GM23338 (cell line): ENCODE data around the gene MOB2. TPM values are rescaled to one million over a fixed set of nuclear protein-coding genes. Genes with fewer than 3 reads are reported as not detected.

ENCODE experiments used
- ATAC-seq: fragments of 200-7000 bp; cut with Tn5 transposase; 3 replicates; pipeline ENCODE4 v1.9.1; 2020
- DNase-seq: peaks from one replicate; pipeline ENCODE4 v3.0.0-alpha.2; 2015; ENCODE audit warnings: low spot score
- H2AFZ ChIP-seq: fragments of 200-600 bp; sonication (generic); 2 replicates; pipeline ENCODE4 v1.8.0; 2016; ENCODE audit warnings: antibody characterized with exemption, mild to moderate bottlenecking, moderate library complexity
- H3F3A ChIP-seq: fragments of 200-600 bp; sonication (generic); replicated peaks from 2 replicates; pipeline ENCODE4 v1.8.0; 2017; ENCODE audit warnings: antibody characterized with exemption, mixed run types, low read depth
- H3K27ac ChIP-seq: fragments of 200-600 bp; sonication (generic); 2 replicates; pipeline ENCODE4 v1.6.1; 2016; ENCODE audit warnings: low read depth
- H3K27me3 ChIP-seq: fragments of 200-600 bp; sonication (generic); 2 replicates; pipeline ENCODE4 v1.8.0; 2016; ENCODE audit warnings: mild to moderate bottlenecking, mixed run types, moderate library complexity; ENCODE audit not compliant: insufficient read depth
- H3K36me3 ChIP-seq: fragments of 200-600 bp; sonication (generic); 2 replicates; pipeline ENCODE4 v1.8.0; 2016; ENCODE audit warnings: mild to moderate bottlenecking; ENCODE audit not compliant: insufficient read depth
- H3K4me1 ChIP-seq: fragments of 200-600 bp; sonication (generic); 2 replicates; pipeline ENCODE4 v1.8.0; 2016; ENCODE audit warnings: mild to moderate bottlenecking, moderate library complexity; ENCODE audit not compliant: insufficient read depth
- H3K4me2 ChIP-seq: fragments of 200-600 bp; sonication (generic); 2 replicates; pipeline ENCODE4 v1.7.1; 2017; ENCODE audit warnings: mixed run types
- H3K4me3 ChIP-seq: fragments of 200-600 bp; sonication (generic); 2 replicates; pipeline ENCODE4 v1.6.1; 2016; ENCODE audit warnings: mixed run types
- H3K79me2 ChIP-seq: fragments of 200-600 bp; sonication (generic); replicated peaks from 2 replicates; pipeline ENCODE4 v1.8.0; 2017; ENCODE audit warnings: mild to moderate bottlenecking; ENCODE audit not compliant: insufficient read depth
- H3K9me2 ChIP-seq: fragments of 200-600 bp; sonication (generic); 2 replicates; pipeline ENCODE4 v1.8.0; 2017; ENCODE audit not compliant: insufficient read depth
- H4K20me1 ChIP-seq: fragments of 200-600 bp; sonication (generic); replicated peaks from 2 replicates; pipeline ENCODE4 v1.8.0; 2017; ENCODE audit warnings: mild to moderate bottlenecking; ENCODE audit not compliant: insufficient read depth
- H3K27ac Mint-ChIP-seq: 2 replicates; pipeline ENCODE4 v1.8.0; 2020; ENCODE audit warnings: inconsistent platforms, mild to moderate bottlenecking, moderate library complexity, mixed read lengths
- H3K27me3 Mint-ChIP-seq: 3 replicates; pipeline ENCODE4 v1.8.0; 2022; ENCODE audit warnings: low read depth, mild to moderate bottlenecking, moderate library complexity, mixed read lengths, inconsistent platforms; ENCODE audit not compliant: insufficient read depth, poor library complexity
- H3K36me3 Mint-ChIP-seq: 3 replicates; pipeline ENCODE4 v1.8.0; 2021; ENCODE audit warnings: low read depth, mild to moderate bottlenecking, inconsistent platforms, moderate library complexity, mixed read lengths
- H3K4me1 Mint-ChIP-seq: 3 replicates; pipeline ENCODE4 v1.8.0; 2020; ENCODE audit warnings: mild to moderate bottlenecking, inconsistent platforms, mixed read lengths
- H3K4me3 Mint-ChIP-seq: 3 replicates; pipeline ENCODE4 v1.8.0; 2021; ENCODE audit warnings: moderate library complexity, mild to moderate bottlenecking, inconsistent platforms, mixed read lengths
- H3K9me3 Mint-ChIP-seq: 3 replicates; pipeline ENCODE4 v1.8.0; 2020; ENCODE audit warnings: moderate library complexity, mild to moderate bottlenecking, inconsistent platforms, mixed read lengths
- CREB1 ChIP-seq: fragments of 250-450 bp; sonication (Bioruptor Pico); IDR thresholded peaks from 2 replicates; pipeline ENCODE4 v1.5.0; 2020; ENCODE audit warnings: low read depth, mild to moderate bottlenecking, moderate library complexity
- EZH2 ChIP-seq: fragments of 200-600 bp; sonication (generic); IDR thresholded peaks from one replicate; pipeline ENCODE4 v1.8.0; 2017; ENCODE audit warnings: antibody characterized with exemption, mild to moderate bottlenecking, low read depth; ENCODE audit not compliant: unreplicated experiment
- EZH2phosphoT487 ChIP-seq: fragments of 200-600 bp; sonication (generic); IDR thresholded peaks from one replicate; pipeline ENCODE4 v1.8.1; 2018; ENCODE audit warnings: antibody characterized with exemption; ENCODE audit not compliant: unreplicated experiment
- JUNB ChIP-seq: IDR thresholded peaks from one replicate; pipeline ENCODE4 v1.6.1; 2016; ENCODE audit warnings: antibody characterized with exemption; ENCODE audit not compliant: unreplicated experiment
- NANOG ChIP-seq: IDR thresholded peaks from 2 replicates; pipeline ENCODE4 v1.6.1; 2016; ENCODE audit warnings: antibody characterized with exemption, borderline replicate concordance
- POLR2AphosphoS5 ChIP-seq: IDR thresholded peaks from 2 replicates; pipeline ENCODE4 v1.6.1; 2016; ENCODE audit warnings: antibody characterized with exemption, low read depth
- ZNF114 ChIP-seq: fragments of 250-450 bp; sonication (Bioruptor Pico); IDR thresholded peaks from 2 replicates; pipeline ENCODE4 v1.5.0; 2020; ENCODE audit warnings: mild to moderate bottlenecking, moderate library complexity
- ZNF331 ChIP-seq: fragments of 250-450 bp; sonication (Bioruptor Pico); IDR thresholded peaks from 2 replicates; pipeline ENCODE4 v1.5.0; 2020; ENCODE audit warnings: low read depth, mild to moderate bottlenecking, moderate library complexity
- polyA plus RNA-seq: library from polyadenylated mRNA; unstranded; fragments of >200 nt; fragmentation: Nextera tagmentation; extraction: Ambion mirVana; gene quantifications from 2 replicates; pipeline ENCODE4 v1.2.1, GENCODE V29; 2016
- total RNA-seq: library from RNA; depleted of rRNA; stranded (reverse); fragments of >200 nt; shearing (Covaris generic); gene quantifications from 2 replicates; pipeline ENCODE4 v1.2.3, GENCODE V29; 2014
- TF ChIP-seq, protein P1 (sequence below): IDR thresholded peaks from one replicate; pipeline ENCODE4 v1.6.1; 2018; ENCODE audit warnings: antibody characterized with exemption; ENCODE audit not compliant: unreplicated experiment
- TF ChIP-seq, protein P2 (sequence below): IDR thresholded peaks from 2 replicates; pipeline ENCODE4 v1.6.1; 2016; ENCODE audit warnings: antibody characterized with exemption
- TF ChIP-seq, protein P3 (sequence below): fragments of 250-450 bp; sonication (Bioruptor Pico); IDR thresholded peaks from 2 replicates; pipeline ENCODE4 v1.5.0; 2020; ENCODE audit warnings: mild to moderate bottlenecking, moderate library complexity

MOB2 gene
- total and polyA plus RNA-seq, 2 experiments from 2014 or later: 10.1 to 19.7 TPM

DNA sequence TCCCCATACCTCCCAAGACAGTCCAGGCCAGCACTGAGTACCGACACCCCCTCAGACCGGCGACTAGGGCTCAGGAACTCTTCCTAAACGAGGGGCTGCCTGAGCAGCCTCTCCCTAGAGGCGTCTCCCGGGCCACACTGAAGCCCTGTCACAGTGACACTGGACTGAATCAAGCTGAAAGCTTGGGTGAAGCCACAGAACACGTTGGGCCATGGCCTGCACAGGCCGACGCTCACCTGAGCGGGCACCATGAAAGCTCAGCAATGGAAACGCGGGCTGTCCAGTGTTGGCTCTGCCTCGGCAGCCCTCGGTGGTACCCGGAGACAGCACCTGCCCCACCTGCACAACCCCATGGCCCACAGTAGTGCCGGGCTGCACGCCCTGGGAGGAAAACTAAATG, 42.7 kb upstream of the MOB2 start (continued):
- TF ChIP-seq NANOG (no peak), JUNB (no peak), EZH2 (no peak), ZNF114 (CRISPR knock-in tag) (no peak), EZH2phosphoT487 (no peak)
- TF ChIP-seq, protein P1, sequence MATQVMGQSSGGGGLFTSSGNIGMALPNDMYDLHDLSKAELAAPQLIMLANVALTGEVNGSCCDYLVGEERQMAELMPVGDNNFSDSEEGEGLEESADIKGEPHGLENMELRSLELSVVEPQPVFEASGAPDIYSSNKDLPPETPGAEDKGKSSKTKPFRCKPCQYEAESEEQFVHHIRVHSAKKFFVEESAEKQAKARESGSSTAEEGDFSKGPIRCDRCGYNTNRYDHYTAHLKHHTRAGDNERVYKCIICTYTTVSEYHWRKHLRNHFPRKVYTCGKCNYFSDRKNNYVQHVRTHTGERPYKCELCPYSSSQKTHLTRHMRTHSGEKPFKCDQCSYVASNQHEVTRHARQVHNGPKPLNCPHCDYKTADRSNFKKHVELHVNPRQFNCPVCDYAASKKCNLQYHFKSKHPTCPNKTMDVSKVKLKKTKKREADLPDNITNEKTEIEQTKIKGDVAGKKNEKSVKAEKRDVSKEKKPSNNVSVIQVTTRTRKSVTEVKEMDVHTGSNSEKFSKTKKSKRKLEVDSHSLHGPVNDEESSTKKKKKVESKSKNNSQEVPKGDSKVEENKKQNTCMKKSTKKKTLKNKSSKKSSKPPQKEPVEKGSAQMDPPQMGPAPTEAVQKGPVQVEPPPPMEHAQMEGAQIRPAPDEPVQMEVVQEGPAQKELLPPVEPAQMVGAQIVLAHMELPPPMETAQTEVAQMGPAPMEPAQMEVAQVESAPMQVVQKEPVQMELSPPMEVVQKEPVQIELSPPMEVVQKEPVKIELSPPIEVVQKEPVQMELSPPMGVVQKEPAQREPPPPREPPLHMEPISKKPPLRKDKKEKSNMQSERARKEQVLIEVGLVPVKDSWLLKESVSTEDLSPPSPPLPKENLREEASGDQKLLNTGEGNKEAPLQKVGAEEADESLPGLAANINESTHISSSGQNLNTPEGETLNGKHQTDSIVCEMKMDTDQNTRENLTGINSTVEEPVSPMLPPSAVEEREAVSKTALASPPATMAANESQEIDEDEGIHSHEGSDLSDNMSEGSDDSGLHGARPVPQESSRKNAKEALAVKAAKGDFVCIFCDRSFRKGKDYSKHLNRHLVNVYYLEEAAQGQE: no peak
- TF ChIP-seq, protein P2, sequence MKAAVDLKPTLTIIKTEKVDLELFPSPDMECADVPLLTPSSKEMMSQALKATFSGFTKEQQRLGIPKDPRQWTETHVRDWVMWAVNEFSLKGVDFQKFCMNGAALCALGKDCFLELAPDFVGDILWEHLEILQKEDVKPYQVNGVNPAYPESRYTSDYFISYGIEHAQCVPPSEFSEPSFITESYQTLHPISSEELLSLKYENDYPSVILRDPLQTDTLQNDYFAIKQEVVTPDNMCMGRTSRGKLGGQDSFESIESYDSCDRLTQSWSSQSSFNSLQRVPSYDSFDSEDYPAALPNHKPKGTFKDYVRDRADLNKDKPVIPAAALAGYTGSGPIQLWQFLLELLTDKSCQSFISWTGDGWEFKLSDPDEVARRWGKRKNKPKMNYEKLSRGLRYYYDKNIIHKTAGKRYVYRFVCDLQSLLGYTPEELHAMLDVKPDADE: no peak

DNA sequence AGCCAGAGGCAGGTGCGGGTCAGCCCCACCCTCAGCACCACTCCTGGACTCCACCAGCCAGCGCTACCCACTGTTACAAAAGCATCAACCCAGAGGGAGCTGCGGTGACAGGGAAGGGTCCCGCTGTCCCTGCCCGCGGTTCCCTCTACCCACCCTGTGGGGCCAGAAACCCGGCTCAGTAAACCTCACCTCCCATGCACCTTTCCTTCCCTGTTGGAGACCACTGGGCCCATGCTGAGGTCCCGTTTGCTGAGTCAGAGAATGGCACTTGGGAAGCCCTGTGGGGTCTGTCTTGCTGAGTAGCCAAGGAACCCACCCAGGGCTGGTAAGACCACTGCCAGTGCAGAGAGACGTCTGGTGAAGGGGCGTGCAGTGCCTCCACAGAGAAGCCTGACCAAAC, 42.1 kb upstream of the MOB2 start:
- no peak overlapping the region for H3K4me3 Mint-ChIP-seq
- Histone ChIP-seq H3K4me3 (no peak overlapping the region), H3K36me3 (no peaks in the 10 kb centered on the region), H3K4me1 (no peaks in the 10 kb centered on the region), H3K9me2 (no peaks in the 10 kb centered on the region), H2AFZ (no peak overlapping the region), H4K20me1 (peaks cover 4% of the 10 kb centered on the region), H3K4me2 (no peak overlapping the region), H3K79me2 (peaks cover 66% of the 10 kb centered on the region), H3K27ac (no peak overlapping the region), H3F3A (no peaks in the 10 kb centered on the region), H3K27me3 (no peaks in the 10 kb centered on the region)
- no peaks in the 10 kb centered on the region for H3K36me3 Mint-ChIP-seq
- no peak for DNase-seq
- H3K4me1 Mint-ChIP-seq: no peaks in the 10 kb centered on the region; the same call in 2 of the 3 replicates
- H3K9me3 Mint-ChIP-seq: no peaks in the 10 kb centered on the region
- no peak; the same call in 2 of the 3 replicates for ATAC-seq
- H3K27me3 Mint-ChIP-seq: peaks cover 3% of the 10 kb centered on the region
- H3K27ac Mint-ChIP-seq: peak overlapping the region; percentile 84; the same call in 1 of the 2 replicates
- TF ChIP-seq EZH2phosphoT487 (no peak), NANOG (no peak), ZNF114 (CRISPR knock-in tag) (no peak), EZH2 (no peak), ZNF331 (CRISPR knock-in tag) (no peak), POLR2AphosphoS5 (no peak), CREB1 (CRISPR knock-in tag) (no peak)
- TF ChIP-seq, protein P3, sequence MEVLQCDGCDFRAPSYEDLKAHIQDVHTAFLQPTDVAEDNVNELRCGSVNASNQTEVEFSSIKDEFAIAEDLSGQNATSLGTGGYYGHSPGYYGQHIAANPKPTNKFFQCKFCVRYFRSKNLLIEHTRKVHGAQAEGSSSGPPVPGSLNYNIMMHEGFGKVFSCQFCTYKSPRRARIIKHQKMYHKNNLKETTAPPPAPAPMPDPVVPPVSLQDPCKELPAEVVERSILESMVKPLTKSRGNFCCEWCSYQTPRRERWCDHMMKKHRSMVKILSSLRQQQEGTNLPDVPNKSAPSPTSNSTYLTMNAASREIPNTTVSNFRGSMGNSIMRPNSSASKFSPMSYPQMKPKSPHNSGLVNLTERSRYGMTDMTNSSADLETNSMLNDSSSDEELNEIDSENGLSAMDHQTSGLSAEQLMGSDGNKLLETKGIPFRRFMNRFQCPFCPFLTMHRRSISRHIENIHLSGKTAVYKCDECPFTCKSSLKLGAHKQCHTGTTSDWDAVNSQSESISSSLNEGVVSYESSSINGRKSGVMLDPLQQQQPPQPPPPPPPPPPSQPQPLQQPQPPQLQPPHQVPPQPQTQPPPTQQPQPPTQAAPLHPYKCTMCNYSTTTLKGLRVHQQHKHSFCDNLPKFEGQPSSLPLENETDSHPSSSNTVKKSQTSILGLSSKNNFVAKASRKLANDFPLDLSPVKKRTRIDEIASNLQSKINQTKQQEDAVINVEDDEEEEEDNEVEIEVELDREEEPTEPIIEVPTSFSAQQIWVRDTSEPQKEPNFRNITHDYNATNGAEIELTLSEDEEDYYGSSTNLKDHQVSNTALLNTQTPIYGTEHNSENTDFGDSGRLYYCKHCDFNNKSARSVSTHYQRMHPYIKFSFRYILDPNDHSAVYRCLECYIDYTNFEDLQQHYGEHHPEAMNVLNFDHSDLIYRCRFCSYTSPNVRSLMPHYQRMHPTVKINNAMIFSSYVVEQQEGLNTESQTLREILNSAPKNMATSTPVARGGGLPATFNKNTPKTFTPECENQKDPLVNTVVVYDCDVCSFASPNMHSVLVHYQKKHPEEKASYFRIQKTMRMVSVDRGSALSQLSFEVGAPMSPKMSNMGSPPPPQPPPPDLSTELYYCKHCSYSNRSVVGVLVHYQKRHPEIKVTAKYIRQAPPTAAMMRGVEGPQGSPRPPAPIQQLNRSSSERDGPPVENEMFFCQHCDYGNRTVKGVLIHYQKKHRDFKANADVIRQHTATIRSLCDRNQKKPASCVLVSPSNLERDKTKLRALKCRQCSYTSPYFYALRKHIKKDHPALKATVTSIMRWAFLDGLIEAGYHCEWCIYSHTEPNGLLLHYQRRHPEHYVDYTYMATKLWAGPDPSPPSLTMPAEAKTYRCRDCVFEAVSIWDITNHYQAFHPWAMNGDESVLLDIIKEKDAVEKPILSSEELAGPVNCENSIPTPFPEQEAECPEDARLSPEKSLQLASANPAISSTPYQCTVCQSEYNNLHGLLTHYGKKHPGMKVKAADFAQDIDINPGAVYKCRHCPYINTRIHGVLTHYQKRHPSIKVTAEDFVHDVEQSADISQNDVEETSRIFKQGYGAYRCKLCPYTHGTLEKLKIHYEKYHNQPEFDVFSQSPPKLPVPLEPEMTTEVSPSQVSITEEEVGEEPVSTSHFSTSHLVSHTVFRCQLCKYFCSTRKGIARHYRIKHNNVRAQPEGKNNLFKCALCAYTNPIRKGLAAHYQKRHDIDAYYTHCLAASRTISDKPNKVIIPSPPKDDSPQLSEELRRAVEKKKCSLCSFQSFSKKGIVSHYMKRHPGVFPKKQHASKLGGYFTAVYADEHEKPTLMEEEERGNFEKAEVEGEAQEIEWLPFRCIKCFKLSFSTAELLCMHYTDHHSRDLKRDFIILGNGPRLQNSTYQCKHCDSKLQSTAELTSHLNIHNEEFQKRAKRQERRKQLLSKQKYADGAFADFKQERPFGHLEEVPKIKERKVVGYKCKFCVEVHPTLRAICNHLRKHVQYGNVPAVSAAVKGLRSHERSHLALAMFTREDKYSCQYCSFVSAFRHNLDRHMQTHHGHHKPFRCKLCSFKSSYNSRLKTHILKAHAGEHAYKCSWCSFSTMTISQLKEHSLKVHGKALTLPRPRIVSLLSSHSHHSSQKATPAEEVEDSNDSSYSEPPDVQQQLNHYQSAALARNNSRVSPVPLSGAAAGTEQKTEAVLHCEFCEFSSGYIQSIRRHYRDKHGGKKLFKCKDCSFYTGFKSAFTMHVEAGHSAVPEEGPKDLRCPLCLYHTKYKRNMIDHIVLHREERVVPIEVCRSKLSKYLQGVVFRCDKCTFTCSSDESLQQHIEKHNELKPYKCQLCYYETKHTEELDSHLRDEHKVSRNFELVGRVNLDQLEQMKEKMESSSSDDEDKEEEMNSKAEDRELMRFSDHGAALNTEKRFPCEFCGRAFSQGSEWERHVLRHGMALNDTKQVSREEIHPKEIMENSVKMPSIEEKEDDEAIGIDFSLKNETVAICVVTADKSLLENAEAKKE (CRISPR knock-in tag): no peak
- TF ChIP-seq, protein P1: no peak
